RPMI7951 (cell line): Measurements from ENCODE around the gene VOPP1. TPM values are rescaled to one million over a fixed set of nuclear protein-coding genes. Genes with fewer than 3 reads are reported as not detected.
A peak's percentile ranks its signal among the peaks of the same experiment; 100 is the strongest.

Source experiments
- DNase-seq: peaks from one replicate; pipeline ENCODE4 v3.0.0-alpha.2; 2012; ENCODE audit warnings: low read depth
- total RNA-seq: library from RNA; depleted of rRNA; stranded (reverse); fragments of >200 nt; shearing (Covaris generic); gene quantifications from 2 replicates; pipeline ENCODE4 v1.2.3, GENCODE V29; 2014

VOPP1 gene
- total RNA-seq, 1 experiment from 2014 or later, result 89.6 TPM

- DNase-seq, result no peak
Measured at GRCh38 chr7:55468495-55468894, 103.8 kb downstream of the VOPP1 start.

- DNase-seq, result no peak
Measured at GRCh38 chr7:55467047-55467593, 105.2 kb downstream of the VOPP1 start.

- DNase-seq, result no peak
Measured at GRCh38 chr7:55465691-55466090, 106.6 kb downstream of the VOPP1 start.

- DNase-seq, result peak; percentile 16
Measured at GRCh38 chr7:55464422-55464821, 107.9 kb downstream of the VOPP1 start.

GRCh38 chr7:55463686-55464262, 108.5 kb downstream of the VOPP1 start:
- DNase-seq, result no peak

GRCh38 chr7:55458351-55458750, 114.0 kb downstream of the VOPP1 start:
- DNase-seq, result no peak

GRCh38 chr7:55457801-55458200, 114.5 kb downstream of the VOPP1 start:
- DNase-seq, result no peak

- no peak for DNase-seq
Measured at GRCh38 chr7:55452971-55453370, 119.3 kb downstream of the VOPP1 start.

- no peak for DNase-seq
Measured at GRCh38 chr7:55449992-55450535, 122.2 kb downstream of the VOPP1 start.

- DNase-seq, result no peak
Measured at GRCh38 chr7:55449205-55449991, 122.9 kb downstream of the VOPP1 start.

- DNase-seq, result no peak
Measured at GRCh38 chr7:55448526-55448925, 123.8 kb downstream of the VOPP1 start.

- DNase-seq, result no peak
Measured at GRCh38 chr7:55444786-55445185, 127.5 kb downstream of the VOPP1 start.

- peak; percentile 90 for DNase-seq
Measured at GRCh38 chr7:55441774-55442522, 130.4 kb downstream of the VOPP1 start.

GRCh38 chr7:55441002-55441401, 131.3 kb downstream of the VOPP1 start:
- no peak for DNase-seq

- DNase-seq, result no peak
Measured at GRCh38 chr7:55440040-55440690, 132.1 kb downstream of the VOPP1 start.

- peak; percentile 73 for DNase-seq
Measured at GRCh38 chr7:55439627-55440026, 132.7 kb downstream of the VOPP1 start.

GRCh38 chr7:55438757-55439525, 133.4 kb downstream of the VOPP1 start:
- peak; percentile 30 for DNase-seq

GRCh38 chr7:55438085-55438756, 134.1 kb downstream of the VOPP1 start:
- DNase-seq, result no peak

- DNase-seq, result no peak
Measured at GRCh38 chr7:55437375-55437774, 134.9 kb downstream of the VOPP1 start.

- DNase-seq, result no peak
Measured at GRCh38 chr7:55436457-55436856, 135.8 kb downstream of the VOPP1 start.
